ENCODE measurements around the gene SLC38A9.

The SLC38A9 gene

GRCh38 chr5:55580042-55580441 is 132.1 kb downstream of the SLC38A9 start:
- no peak for DNase-seq (ENCODE audit: low spot score)

- DNase-seq (ENCODE audit: low spot score), result peak; percentile 49
These were observed 133.4 kb downstream of the SLC38A9 start for GRCh38 chr5:55578771-55579170.

- peak; percentile 54 for DNase-seq (ENCODE audit: low spot score)
These were observed 134.6 kb downstream of the SLC38A9 start for GRCh38 chr5:55577353-55578060.

- DNase-seq (ENCODE audit: low spot score), result no peak
These were observed 135.5 kb downstream of the SLC38A9 start for GRCh38 chr5:55576661-55577060.

Data from GM03348 (cell line).